GM19397 (cell line): Measurements from ENCODE around the gene AMOTL1.
"Not testable (repeated sequence)": the region's sequence is repeated elsewhere in the genome, so short reads cannot be mapped to it uniquely, and the experiment has no call there.

Experiments
- ATAC-seq: cut with Tn5 transposase; IDR thresholded peaks from one replicate; pipeline ENCODE4 v1.9.1; 2021; ENCODE audit warnings: mild to moderate bottlenecking, moderate library complexity; ENCODE audit not compliant: unreplicated experiment

The AMOTL1 gene

GRCh38 chr11:94792451-94792850, 24.3 kb downstream of the AMOTL1 start:
- ATAC-seq: no peak

DNA sequence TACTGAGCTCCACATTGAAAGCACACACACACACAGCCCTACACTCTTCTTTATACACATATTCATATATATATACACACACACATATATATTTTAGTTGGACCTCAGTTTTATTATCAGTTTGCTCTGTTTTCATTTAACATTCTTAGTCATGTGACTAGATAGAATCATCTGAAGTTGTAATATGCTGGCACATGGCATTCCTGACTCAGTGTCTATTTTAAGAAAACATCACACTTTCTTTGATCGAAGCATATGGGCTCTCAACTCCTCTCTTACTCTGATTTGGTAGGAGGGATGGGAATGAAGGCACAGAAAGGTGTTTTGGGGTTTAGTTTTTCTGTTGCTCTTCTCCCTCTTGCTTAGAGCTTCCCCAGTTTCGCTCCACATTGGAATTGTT, 24.8 kb downstream of the AMOTL1 start:
- no peak for ATAC-seq

DNA sequence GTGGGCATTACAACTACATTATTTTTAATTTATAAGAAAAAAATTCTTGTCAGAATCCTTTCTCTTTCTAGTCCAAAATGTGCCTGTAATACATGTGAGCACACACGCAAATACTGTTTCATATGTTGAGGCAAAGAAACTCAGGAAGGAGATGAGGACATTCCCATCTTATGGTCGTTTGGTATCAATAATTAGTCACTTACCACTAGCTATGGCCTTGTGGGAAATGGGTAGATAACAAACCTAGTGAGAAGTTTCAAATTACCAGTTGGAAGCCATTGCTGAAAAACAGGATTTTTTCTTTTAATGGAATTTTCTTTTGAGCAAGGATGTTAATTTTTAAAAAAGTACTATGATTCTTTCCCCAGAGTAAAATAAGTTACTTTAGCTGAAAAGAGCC, 25.7 kb downstream of the AMOTL1 start:
- ATAC-seq: no peak

GRCh38 chr11:94794287-94795168, 26.4 kb downstream of the AMOTL1 start:
- ATAC-seq: no peak

- no peak for ATAC-seq
Observed at GRCh38 chr11:94795476-94796189, 27.5 kb downstream of the AMOTL1 start.

DNA sequence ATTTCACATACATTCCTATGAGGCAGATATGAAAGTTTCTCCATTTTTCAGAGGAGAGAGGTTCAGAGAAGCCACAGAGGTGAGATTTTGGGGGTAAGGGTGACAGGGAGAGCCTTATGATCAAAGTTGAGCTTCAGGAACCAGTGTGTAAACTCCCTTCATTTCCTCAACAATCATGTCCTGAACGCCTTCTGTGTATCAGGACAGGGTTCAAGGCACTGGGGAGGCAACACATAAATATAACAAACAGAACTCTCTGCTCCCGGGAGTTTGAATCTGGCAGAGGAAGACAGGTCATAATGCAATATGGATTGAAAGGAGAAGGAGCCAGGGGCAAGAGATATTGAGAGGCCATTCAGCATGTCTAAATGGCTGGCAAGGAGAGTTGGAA, 28.0 kb downstream of the AMOTL1 start:
- ATAC-seq: no peak

GRCh38 chr11:94796863-94797262, 28.7 kb downstream of the AMOTL1 start:
- ATAC-seq: no peak

GRCh38 chr11:94799726-94800125, 31.6 kb downstream of the AMOTL1 start:
- ATAC-seq: no peak

- ATAC-seq: no peak
Observed at GRCh38 chr11:94800414-94800813, 32.3 kb downstream of the AMOTL1 start.

DNA sequence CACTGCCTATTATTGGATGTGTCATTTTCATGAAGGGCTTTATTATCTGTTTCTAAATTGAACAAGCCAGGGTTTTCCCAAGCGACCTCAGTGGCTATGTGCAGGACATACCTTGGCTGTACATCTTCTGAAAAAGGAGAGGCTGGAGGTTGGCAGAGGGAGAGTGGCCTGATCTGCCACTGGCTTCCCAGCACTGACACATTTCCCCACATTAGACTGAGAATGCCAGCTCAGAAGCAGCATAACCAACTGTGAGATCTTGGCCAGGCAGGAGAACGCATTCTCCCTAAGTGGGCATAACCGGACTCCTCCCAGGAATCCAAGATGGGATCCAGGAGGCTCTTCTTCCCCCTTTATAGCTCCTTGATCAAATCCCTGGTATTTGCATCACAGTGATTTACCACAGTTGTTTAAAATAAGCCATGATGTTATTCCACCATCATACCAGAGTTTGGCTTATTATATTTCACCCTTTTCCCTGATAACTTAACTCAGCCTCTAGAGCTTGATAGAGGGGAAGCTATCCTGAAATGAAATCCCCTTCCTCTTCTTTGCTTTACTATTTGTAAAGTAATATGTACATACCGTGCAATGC, 33.8 kb downstream of the AMOTL1 start:
- no peak for ATAC-seq

DNA sequence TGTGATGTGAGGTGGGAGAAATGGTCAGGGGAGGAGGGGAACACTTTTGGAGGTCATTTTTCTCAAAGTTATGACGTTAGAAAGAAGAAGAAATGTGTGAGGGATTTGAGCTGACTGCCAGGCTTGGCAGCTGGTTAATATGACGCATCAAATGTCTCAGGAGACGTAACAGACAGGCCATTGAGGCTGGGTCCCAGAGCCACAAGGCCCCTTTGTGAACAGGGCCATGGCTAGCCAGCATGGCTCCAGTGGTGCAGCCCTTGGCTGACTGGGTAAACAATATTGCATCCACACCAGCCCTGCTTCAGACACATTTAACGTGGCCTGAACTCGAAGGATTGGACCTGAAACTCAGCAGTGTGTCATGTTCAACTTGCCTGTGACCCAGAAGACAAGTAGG, 34.3 kb downstream of the AMOTL1 start:
- no peak for ATAC-seq

- no peak for ATAC-seq
Observed at GRCh38 chr11:94803491-94803890, 35.3 kb downstream of the AMOTL1 start.

- no peak for ATAC-seq
Observed at GRCh38 chr11:94804874-94805273, 36.7 kb downstream of the AMOTL1 start.

DNA sequence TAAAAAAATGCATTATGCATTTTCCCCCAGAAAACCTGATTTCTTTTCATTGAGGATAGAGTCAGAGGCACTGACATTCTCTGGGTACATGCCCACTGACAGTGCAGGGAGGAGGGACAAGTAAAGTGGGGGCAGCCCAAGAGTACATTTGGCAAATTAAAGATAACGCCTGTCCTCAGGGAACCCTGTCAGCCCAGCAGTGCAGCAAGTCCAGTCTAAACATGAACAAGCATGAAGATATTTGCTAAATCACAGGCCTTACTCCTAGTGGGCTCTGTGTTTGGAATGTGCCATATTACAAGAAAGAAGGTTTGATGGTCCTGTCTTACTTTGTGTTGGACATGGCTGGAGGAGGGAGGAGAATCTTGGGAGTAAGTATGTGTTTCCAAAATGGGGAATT, 37.9 kb downstream of the AMOTL1 start:
- no peak for ATAC-seq

DNA sequence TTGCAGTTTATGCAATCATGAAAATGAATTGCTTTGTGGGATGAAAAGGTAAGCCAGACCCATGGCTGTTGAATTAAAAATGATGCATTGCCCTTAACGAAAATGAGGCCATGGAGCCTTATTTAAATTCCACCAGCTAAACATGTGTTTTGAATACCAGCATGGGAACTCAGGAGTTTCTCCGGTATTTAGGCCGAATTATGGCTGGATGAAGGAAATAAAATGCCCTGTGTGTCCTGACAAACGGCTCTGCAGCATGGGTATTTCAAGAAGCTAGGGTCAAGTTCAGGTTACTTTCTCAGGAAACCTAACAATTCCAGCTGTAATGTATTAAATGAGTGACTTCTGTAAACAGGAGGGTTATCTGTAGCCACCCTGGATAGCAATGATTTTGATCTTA, 38.3 kb downstream of the AMOTL1 start:
- no peak for ATAC-seq

DNA sequence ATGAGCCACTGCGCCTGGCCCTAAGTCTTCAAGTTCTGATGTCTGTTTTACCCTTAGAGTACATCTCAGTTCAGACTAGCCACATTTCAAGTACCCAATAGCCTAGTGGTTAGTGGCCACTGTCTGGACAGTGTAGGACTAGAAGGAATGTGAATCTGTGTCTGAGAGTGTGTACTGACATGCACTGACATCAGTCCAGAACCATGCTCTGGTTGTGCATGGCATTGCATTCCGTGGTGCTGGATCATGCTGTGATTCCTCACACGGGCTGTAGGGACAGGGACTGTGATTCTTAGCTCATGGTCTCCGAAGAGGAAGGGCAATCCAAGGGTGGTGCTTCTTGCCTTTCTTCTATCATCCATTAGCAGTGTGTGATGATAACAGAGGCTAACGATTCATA, 41.1 kb downstream of the AMOTL1 start:
- ATAC-seq: no peak

- not testable (repeated sequence) for ATAC-seq
Observed at GRCh38 chr11:94812724-94813720, 44.9 kb downstream of the AMOTL1 start.

DNA sequence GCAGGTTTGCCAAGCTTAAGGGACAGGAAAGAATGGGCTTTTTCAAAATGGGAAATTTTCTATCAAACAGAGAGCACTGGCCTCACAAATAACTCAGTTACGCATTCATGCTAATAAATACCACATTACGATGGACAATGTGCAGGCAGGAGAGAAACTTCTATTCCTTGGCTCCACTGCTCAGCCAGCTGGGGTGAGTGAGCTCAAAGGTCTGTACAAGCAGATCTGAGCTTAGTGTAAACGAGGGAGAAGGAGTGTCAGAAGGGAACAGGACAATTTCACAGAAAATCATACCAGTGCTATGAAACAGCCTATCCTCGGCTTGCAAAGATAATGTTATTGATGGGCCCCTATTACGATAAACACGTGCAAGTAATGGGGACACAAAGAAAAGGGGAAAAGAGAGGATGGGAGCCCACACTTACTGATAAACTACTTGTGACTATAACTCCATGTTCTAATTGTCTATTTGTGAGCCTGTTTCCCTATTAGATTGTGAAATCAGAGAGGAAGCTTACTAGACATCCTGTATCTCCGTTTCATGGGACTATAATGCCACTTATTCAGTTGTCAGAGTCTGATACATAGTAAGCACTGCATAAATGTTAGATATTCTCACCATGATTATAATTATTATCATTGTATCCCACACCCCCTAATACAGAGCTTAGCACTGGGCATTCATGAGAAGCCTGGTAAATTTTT, 46.3 kb downstream of the AMOTL1 start:
- ATAC-seq: no peak

DNA sequence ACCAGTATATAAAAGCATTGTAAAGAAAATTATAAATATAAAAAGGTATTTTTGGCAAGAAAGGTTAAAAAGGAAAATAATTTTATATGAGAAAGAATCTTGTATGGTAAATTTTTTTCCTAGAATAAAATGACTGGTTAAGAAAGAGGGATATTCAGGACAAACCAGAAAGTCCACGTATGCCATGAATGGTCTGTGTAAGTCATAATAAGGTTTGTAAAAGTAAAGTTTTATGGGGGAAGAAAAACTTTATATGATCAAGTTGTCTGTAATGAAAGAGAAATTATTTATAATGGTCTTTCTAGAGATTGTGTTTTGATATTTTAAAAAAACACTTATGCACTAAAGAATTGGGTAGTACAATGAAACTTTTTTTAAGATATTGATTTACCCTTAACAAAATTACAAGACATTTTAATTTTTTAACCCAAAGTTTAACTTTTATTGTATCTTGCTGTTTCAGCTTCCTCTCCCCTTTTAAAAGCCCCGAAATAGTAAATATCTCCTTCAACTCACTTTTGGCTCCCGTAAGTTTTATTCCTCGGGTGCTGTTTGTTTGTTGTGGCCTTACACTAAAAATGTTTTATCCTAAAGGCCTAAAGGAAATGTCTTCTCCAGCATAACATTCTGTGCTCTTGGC, 47.7 kb downstream of the AMOTL1 start:
- ATAC-seq: no peak

GRCh38 chr11:94820480-94820879, 52.3 kb downstream of the AMOTL1 start:
- ATAC-seq: no peak
